ENCODE results near the gene RND1.

- no peak for TF ChIP-seq ZBTB7A (IDR thresholded peaks at IDR 0.05; ENCODE audit: low read depth)
- no peak for TF ChIP-seq YY1 (IDR thresholded peaks at IDR 0.05; ENCODE audit: low read depth)
- no peak for TF ChIP-seq TAF1 (IDR thresholded peaks at IDR 0.05; ENCODE audit: low read depth)
- TF ChIP-seq EGR1 (IDR thresholded peaks at IDR 0.05): no peak
- TF ChIP-seq RAD21 (IDR thresholded peaks at IDR 0.05; ENCODE audit: low read depth): no peak
- TF ChIP-seq MAX (IDR thresholded peaks at IDR 0.05): no peak
- TF ChIP-seq EP300 (IDR thresholded peaks at IDR 0.05; ENCODE audit: borderline replicate concordance): no peak
- no peak for TF ChIP-seq CREB1 (IDR thresholded peaks at IDR 0.05; ENCODE audit: low read depth)
Measured at GRCh38 chr12:48822711-48823110, 43.0 kb downstream of the RND1 start.

Data from Ishikawa (cell line).